Natural killer cell (primary cell): ENCODE data around the gene RMND5A. TPM values are rescaled to one million over a fixed set of nuclear protein-coding genes. Genes with fewer than 3 reads are reported as not detected.

Source experiments
- ATAC-seq, 3 donors: fragments of 150-1000 bp in 2 of 3; fragments of 200-7000 bp in 1 of 3; cut with Tn5 transposase; 1 replicate in 1 of 3; 2 replicates in 2 of 3; pipeline ENCODE4 v1.10.0; 2021; ENCODE audit warnings: mild to moderate bottlenecking in 2 of 3, moderate library complexity in 2 of 3
- DNase-seq, 2 donors: peaks; one replicate each; pipeline versions ENCODE4 v3.0.0 to v3.0.0-alpha.2; 2013 to 2021; ENCODE audit warnings: mixed read lengths in 1 of 2
- H3K27ac ChIP-seq: one replicate; pipeline ENCODE4 v1.5.1; 2013; ENCODE audit warnings: mild to moderate bottlenecking, low read length
- H3K27me3 ChIP-seq: one replicate; pipeline ENCODE4 v1.6.1; 2013; ENCODE audit warnings: low read length; ENCODE audit not compliant: control insufficient read depth, insufficient read depth
- H3K36me3 ChIP-seq: one replicate; pipeline ENCODE4 v1.6.1; 2013; ENCODE audit warnings: low read length; ENCODE audit not compliant: control insufficient read depth, insufficient read depth
- H3K4me1 ChIP-seq: one replicate; pipeline ENCODE4 v1.6.1; 2013; ENCODE audit warnings: low read length; ENCODE audit not compliant: control insufficient read depth, insufficient read depth
- H3K4me3 ChIP-seq: one replicate; pipeline ENCODE4 v1.5.1; 2013; ENCODE audit warnings: low read length
- H3K9me3 ChIP-seq: one replicate; pipeline ENCODE4 v1.6.1; 2013; ENCODE audit warnings: low read length; ENCODE audit not compliant: control insufficient read depth, insufficient read depth
- H3K27ac Mint-ChIP-seq, 2 donors: one replicate each; pipeline ENCODE4 v1.8.0; 2022; ENCODE audit warnings: mild to moderate bottlenecking in 2 of 2, mixed read lengths in 2 of 2, moderate library complexity in 1 of 2
- H3K27me3 Mint-ChIP-seq, 2 donors: one replicate each; pipeline ENCODE4 v1.8.0; 2022; ENCODE audit warnings: low read depth in 2 of 2, mixed read lengths in 2 of 2
- H3K36me3 Mint-ChIP-seq: one replicate; pipeline ENCODE4 v1.8.0; 2022; ENCODE audit warnings: mixed read lengths
- H3K4me1 Mint-ChIP-seq, 2 donors: one replicate each; pipeline ENCODE4 v1.8.0; 2022; ENCODE audit warnings: mixed read lengths in 2 of 2
- H3K4me3 Mint-ChIP-seq: one replicate; pipeline ENCODE4 v1.8.0; 2022; ENCODE audit warnings: mild to moderate bottlenecking, moderate library complexity, mixed read lengths
- H3K9me3 Mint-ChIP-seq, 2 donors: one replicate each; pipeline ENCODE4 v1.8.0; 2022; ENCODE audit warnings: mixed read lengths in 2 of 2
- WGBS: methylation state at CpG from one replicate; pipeline ENCODE4 v1.1.7; 2013; ENCODE audit warnings: missing lambda C conversion rate; ENCODE audit not compliant: insufficient coverage; 5-methylcytosine and 5-hydroxymethylcytosine counted together
- intact Hi-C: fragments of 100-400 bp; cut with micrococcal nuclease; formaldehyde crosslinking; loops from one replicate; pipeline ENCODE4 v1.14.2; 2022
- total RNA-seq, 4 donors: library from RNA; stranded (reverse); fragments of 120-200 nt in 1 of 4; gene quantifications; one replicate each; pipeline versions ENCODE4 v1.2.3 to v1.2.4, GENCODE V29; 2013 to 2022
- TF ChIP-seq, protein P1 (sequence below): fragments of 200-600 bp; IDR thresholded peaks from one replicate; pipeline ENCODE4 v1.8.0; 2022; ENCODE audit warnings: antibody characterized with exemption

The RMND5A gene
- total RNA-seq, 3 donors from 2014 or later (not counting 1 experiment from before 2014, with no cell fraction given): 35.3 to 63.3 (median 54.3) TPM

DNA sequence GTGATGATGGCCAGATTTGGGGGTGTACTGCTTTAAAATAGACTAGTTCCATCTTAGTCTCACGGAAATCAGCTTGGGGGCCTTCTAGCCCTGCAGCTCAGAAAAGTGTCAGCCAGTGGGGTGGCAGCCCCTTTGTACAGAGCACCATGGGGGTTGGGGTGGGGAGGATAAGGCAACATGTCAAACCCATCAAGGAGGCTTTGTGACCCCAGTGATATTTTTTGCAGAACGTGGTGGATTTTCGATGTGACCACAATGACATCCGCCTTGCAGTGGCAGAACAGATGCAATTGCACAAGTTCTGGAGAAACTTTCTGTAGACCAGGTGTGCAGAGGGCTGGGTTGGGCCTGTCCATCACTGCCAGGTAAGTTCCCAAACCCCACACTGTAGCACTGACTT, 73.7 kb downstream of the RMND5A start:
- Mint-ChIP-seq H3K27ac (peak overlapping the region; percentile 55 to 97), H3K9me3 (peaks cover 12 to 19% of the 10 kb centered on the region in 2 donors), H3K36me3 (peaks cover 27% of the 10 kb centered on the region), H3K4me1 (peaks cover 53 to 55% of the 10 kb centered on the region in 2 donors), H3K27me3 (peaks cover 0 to 8% of the 10 kb centered on the region in 2 donors), H3K4me3 (peak overlapping the region; percentile 63)
- WGBS: 55% methylated on average over 4 of the region's 4 CpGs
- H3K4me1 ChIP-seq: peaks cover 62% of the 10 kb centered on the region
- H3K27ac ChIP-seq: peak overlapping the region; percentile 34
- TF ChIP-seq, protein P1, sequence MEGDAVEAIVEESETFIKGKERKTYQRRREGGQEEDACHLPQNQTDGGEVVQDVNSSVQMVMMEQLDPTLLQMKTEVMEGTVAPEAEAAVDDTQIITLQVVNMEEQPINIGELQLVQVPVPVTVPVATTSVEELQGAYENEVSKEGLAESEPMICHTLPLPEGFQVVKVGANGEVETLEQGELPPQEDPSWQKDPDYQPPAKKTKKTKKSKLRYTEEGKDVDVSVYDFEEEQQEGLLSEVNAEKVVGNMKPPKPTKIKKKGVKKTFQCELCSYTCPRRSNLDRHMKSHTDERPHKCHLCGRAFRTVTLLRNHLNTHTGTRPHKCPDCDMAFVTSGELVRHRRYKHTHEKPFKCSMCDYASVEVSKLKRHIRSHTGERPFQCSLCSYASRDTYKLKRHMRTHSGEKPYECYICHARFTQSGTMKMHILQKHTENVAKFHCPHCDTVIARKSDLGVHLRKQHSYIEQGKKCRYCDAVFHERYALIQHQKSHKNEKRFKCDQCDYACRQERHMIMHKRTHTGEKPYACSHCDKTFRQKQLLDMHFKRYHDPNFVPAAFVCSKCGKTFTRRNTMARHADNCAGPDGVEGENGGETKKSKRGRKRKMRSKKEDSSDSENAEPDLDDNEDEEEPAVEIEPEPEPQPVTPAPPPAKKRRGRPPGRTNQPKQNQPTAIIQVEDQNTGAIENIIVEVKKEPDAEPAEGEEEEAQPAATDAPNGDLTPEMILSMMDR: no peak
- ATAC-seq (peak in 2 of 3 donors; percentile 21 to 34), DNase-seq (peak in 1 of 2 donors; percentile 74)
- peaks cover 17% of the 10 kb centered on the region for H3K9me3 ChIP-seq
- intact Hi-C loops: no loop called here
- peaks cover 17% of the 10 kb centered on the region for H3K27me3 ChIP-seq
- peaks cover 2% of the 10 kb centered on the region for H3K36me3 ChIP-seq
- no peak overlapping the region for H3K4me3 ChIP-seq

DNA sequence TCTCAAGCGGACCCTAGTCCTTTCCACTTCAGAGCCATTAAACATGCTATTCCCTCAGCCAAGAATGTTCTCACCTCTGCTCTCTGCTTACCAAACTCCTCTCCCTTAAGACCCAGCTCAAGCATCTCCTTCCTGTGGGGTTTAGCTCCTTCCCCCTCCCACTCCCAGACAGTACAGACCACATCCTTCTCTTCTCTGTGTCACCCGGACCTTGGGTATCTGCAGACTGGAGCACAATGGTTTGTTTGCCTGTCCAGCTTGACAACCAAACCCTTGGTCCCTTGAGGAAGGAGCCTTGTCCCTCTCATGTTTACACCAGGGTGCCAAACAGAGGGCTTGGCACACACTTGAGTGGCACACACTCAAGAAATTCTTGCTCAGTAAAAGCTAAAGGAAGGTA, 74.8 kb downstream of the RMND5A start:
- DNase-seq (peak in 1 of 2 donors; percentile 71), ATAC-seq (peak; percentile 16 to 49 (median 43))
- peaks cover 51 to 53% of the 10 kb centered on the region in 2 donors for H3K4me1 Mint-ChIP-seq
- H3K27me3 Mint-ChIP-seq: peaks cover 0 to 7% of the 10 kb centered on the region in 2 donors
- Histone ChIP-seq H3K4me3 (no peak overlapping the region), H3K36me3 (no peaks in the 10 kb centered on the region), H3K27me3 (peaks cover 17% of the 10 kb centered on the region), H3K9me3 (peaks cover 17% of the 10 kb centered on the region), H3K4me1 (peaks cover 52% of the 10 kb centered on the region), H3K27ac (peak overlapping the region; percentile 40)
- peak overlapping the region; percentile 55 to 97 for H3K27ac Mint-ChIP-seq
- peak overlapping the region; percentile 70 for H3K4me3 Mint-ChIP-seq
- intact Hi-C loops: no loop called here
- TF ChIP-seq, protein P1: no peak
- 38% methylated on average over 2 of the region's 2 CpGs for WGBS
- peaks cover 12 to 19% of the 10 kb centered on the region in 2 donors for H3K9me3 Mint-ChIP-seq
- H3K36me3 Mint-ChIP-seq: peaks cover 27% of the 10 kb centered on the region

DNA sequence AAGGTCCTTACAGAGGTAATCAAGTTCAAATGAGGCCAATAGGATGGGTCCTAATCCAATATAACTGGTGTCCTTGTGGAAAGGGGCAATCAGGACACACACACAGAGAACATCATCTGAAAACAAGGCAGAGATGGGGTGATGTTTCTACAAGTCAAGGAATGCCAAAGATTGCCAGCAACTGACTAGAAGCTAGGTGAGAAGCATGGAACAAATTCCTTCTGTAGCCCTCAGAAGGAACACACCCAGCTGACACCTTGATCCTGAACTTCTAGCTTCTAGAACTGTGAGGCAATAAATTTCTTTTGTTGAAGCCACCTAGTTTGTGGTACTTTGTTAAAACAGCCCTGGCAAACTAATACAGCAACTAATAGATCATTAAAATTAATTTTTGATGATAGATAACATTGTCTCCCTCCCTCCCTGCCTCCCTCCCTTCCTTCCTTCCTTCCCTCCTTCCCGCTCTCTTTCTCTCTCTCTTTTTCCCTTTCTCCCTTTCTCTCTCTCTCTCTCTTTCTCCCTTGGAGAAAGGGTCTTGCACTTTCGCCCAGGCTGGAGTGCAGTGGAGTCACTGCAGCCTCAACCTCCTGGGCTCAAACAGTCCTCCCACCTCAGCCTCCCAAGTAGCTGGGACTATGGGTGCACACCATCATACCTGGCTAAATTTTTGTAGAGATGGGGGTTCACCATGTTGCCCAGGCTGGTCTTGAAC, 80.9 kb downstream of the RMND5A start:
- no peak overlapping the region for H3K4me3 Mint-ChIP-seq

More for the DNA sequence above, 80.9 kb downstream of the RMND5A start:
- H3K9me3 Mint-ChIP-seq: peaks cover 7 to 10% of the 10 kb centered on the region in 2 donors
- no peak overlapping the region for H3K27ac Mint-ChIP-seq
- TF ChIP-seq, protein P1: no peak
- Histone ChIP-seq H3K36me3 (no peaks in the 10 kb centered on the region), H3K4me1 (peaks cover 1% of the 10 kb centered on the region), H3K4me3 (no peak overlapping the region), H3K9me3 (peaks cover 11% of the 10 kb centered on the region), H3K27me3 (no peaks in the 10 kb centered on the region), H3K27ac (no peak overlapping the region)
- H3K36me3 Mint-ChIP-seq: peaks cover 14% of the 10 kb centered on the region
- intact Hi-C loops: no loop called here
- peaks cover 0 to 3% of the 10 kb centered on the region in 2 donors for H3K27me3 Mint-ChIP-seq
- peaks cover 0 to 6% of the 10 kb centered on the region in 2 donors for H3K4me1 Mint-ChIP-seq
- 88% methylated on average over 2 of the region's 2 CpGs for WGBS
- ATAC-seq (no peak), DNase-seq (no peak)
